ENCODE results near the gene RTP1.

DNA sequence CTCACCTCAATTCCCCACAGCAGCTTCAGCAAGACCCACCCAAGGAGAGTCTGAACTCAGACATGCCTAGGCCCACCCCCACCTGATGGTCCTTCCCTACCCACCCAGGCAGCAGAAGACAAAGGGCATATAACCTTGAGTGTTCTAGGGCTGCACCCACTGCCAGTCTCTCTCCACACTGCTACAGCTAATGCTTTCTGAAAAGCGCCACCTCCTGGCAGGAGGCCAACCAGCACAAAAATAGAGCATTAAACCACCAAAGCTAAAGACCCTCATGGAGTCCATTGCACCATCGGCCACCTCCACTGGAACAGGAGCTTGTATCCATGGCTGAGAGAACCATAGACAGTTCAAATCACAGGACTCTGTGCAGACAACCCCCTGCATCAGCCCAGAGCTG lies 46.7 kb upstream of the RTP1 start:
- TF ChIP-seq CTCF (IDR thresholded peaks at IDR 0.05 in 2 of 3, conservative IDR thresholded peaks at IDR 0.05 in 1 of 3; ENCODE audit: borderline replicate concordance in 1 of 3, insufficient read depth in 1 of 3, low read depth in 2 of 3, low read length in 2 of 3): peak; percentile 15 to 42 (median 21); a peak in 3 of 6 replicates
- no peak for TF ChIP-seq FOSL1 (IDR thresholded peaks at IDR 0.05; ENCODE audit: low read depth)
- TF ChIP-seq POLR2A (IDR thresholded peaks at IDR 0.05; ENCODE audit: borderline replicate concordance, extremely low read depth, insufficient read depth, insufficient read length): no peak
- no peak for TF ChIP-seq POLR2AphosphoS5 (IDR thresholded peaks at IDR 0.05; ENCODE audit: low read depth, low read length)
- TF ChIP-seq EZH2 (IDR thresholded peaks at IDR 0.05): no peak
- TF ChIP-seq YY1 (IDR thresholded peaks at IDR 0.05; ENCODE audit: extremely low read depth, insufficient replicate concordance, low read depth, low read length): no peak
- TF ChIP-seq, protein P1, sequence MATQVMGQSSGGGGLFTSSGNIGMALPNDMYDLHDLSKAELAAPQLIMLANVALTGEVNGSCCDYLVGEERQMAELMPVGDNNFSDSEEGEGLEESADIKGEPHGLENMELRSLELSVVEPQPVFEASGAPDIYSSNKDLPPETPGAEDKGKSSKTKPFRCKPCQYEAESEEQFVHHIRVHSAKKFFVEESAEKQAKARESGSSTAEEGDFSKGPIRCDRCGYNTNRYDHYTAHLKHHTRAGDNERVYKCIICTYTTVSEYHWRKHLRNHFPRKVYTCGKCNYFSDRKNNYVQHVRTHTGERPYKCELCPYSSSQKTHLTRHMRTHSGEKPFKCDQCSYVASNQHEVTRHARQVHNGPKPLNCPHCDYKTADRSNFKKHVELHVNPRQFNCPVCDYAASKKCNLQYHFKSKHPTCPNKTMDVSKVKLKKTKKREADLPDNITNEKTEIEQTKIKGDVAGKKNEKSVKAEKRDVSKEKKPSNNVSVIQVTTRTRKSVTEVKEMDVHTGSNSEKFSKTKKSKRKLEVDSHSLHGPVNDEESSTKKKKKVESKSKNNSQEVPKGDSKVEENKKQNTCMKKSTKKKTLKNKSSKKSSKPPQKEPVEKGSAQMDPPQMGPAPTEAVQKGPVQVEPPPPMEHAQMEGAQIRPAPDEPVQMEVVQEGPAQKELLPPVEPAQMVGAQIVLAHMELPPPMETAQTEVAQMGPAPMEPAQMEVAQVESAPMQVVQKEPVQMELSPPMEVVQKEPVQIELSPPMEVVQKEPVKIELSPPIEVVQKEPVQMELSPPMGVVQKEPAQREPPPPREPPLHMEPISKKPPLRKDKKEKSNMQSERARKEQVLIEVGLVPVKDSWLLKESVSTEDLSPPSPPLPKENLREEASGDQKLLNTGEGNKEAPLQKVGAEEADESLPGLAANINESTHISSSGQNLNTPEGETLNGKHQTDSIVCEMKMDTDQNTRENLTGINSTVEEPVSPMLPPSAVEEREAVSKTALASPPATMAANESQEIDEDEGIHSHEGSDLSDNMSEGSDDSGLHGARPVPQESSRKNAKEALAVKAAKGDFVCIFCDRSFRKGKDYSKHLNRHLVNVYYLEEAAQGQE (IDR thresholded peaks at IDR 0.05; ENCODE audit: low read depth): no peak
- no peak for TF ChIP-seq SRF (IDR thresholded peaks at IDR 0.05; ENCODE audit: low read depth)
